Measurements from ENCODE around the gene FFAR1.
A peak's percentile ranks its signal among the peaks of the same experiment; 100 is the strongest.
"Not testable (repeated sequence)": the region's sequence is repeated elsewhere in the genome, so short reads cannot be mapped to it uniquely, and the experiment has no call there.

Gene FFAR1

GRCh38 chr19:35345671-35346111, 2.0 kb upstream of the FFAR1 start:
- DNase-seq = no peak

GRCh38 chr19:35346193-35347052, 1.3 kb upstream of the FFAR1 start:
- no peak for DNase-seq

GRCh38 chr19:35347930-35348298, 212 bp downstream of the FFAR1 start:
- no peak for DNase-seq

GRCh38 chr19:35348911-35349611, 1.4 kb downstream of the FFAR1 start:
- no peak for DNase-seq

GRCh38 chr19:35349614-35350521, 2.2 kb downstream of the FFAR1 start:
- DNase-seq = no peak

- DNase-seq = no peak
Measured at GRCh38 chr19:35350591-35350990, 2.9 kb downstream of the FFAR1 start.

GRCh38 chr19:35351411-35352176, 3.9 kb downstream of the FFAR1 start:
- DNase-seq = no peak

GRCh38 chr19:35352177-35352447, 4.4 kb downstream of the FFAR1 start:
- no peak for DNase-seq

GRCh38 chr19:35352448-35353304, 5.0 kb downstream of the FFAR1 start:
- DNase-seq = peak; percentile 73

GRCh38 chr19:35353635-35354034, 5.9 kb downstream of the FFAR1 start:
- DNase-seq = no peak

GRCh38 chr19:35354898-35355297, 7.2 kb downstream of the FFAR1 start:
- no peak for DNase-seq

- DNase-seq = no peak
Measured at GRCh38 chr19:35355791-35356460, 8.2 kb downstream of the FFAR1 start.

GRCh38 chr19:35357867-35358573, 10.3 kb downstream of the FFAR1 start, which contains the start of gene FFAR3:
Gene FFAR3 (plus strand): TSS chr19:35358460. CDS start chr19:35358891, 431 bp downstream.
- peak; percentile 56 for DNase-seq

- DNase-seq = not testable (repeated sequence)
Measured at GRCh38 chr19:35358834-35359233, 11.1 kb downstream of the FFAR1 start.

- DNase-seq = not testable (repeated sequence)
Measured at GRCh38 chr19:35359395-35359794, 11.7 kb downstream of the FFAR1 start.

GRCh38 chr19:35360081-35360480, 12.4 kb downstream of the FFAR1 start:
- not testable (repeated sequence) for DNase-seq

GRCh38 chr19:35360880-35361420, 13.2 kb downstream of the FFAR1 start:
- DNase-seq = no peak

- DNase-seq = no peak
Measured at GRCh38 chr19:35362261-35363000, 14.7 kb downstream of the FFAR1 start.

- DNase-seq = no peak
Measured at GRCh38 chr19:35363001-35363590, 15.4 kb downstream of the FFAR1 start.
